Islet of Langerhans (tissue), 1 donor: ENCODE results near the gene BACH1.

Source experiments
- FAIRE-seq: peaks from one replicate; lab custom pipeline; 2011; peaks lifted over from hg19 to GRCh38; lab: Jason Lieb, UNC

Gene BACH1

GRCh38 chr21:29315131-29315749 is 16.5 kb downstream of the BACH1 start:
- no peak for FAIRE-seq

- no peak for FAIRE-seq
Observed at GRCh38 chr21:29316029-29316742, 17.5 kb downstream of the BACH1 start.

- no peak for FAIRE-seq
Observed at GRCh38 chr21:29316806-29317205, 18.1 kb downstream of the BACH1 start.

- no peak for FAIRE-seq
Observed at GRCh38 chr21:29318354-29318753, 19.6 kb downstream of the BACH1 start.

GRCh38 chr21:29320031-29320430 is 21.3 kb downstream of the BACH1 start:
- no peak for FAIRE-seq

GRCh38 chr21:29321217-29321616 is 22.5 kb downstream of the BACH1 start:
- no peak for FAIRE-seq

GRCh38 chr21:29321932-29322928 is 23.5 kb downstream of the BACH1 start:
- no peak for FAIRE-seq

- FAIRE-seq, result no peak
Observed at GRCh38 chr21:29323189-29323588, 24.5 kb downstream of the BACH1 start.

GRCh38 chr21:29326914-29327554 is 28.3 kb downstream of the BACH1 start:
- no peak for FAIRE-seq

GRCh38 chr21:29329406-29329805 is 30.7 kb downstream of the BACH1 start:
- no peak for FAIRE-seq

- FAIRE-seq, result peak; percentile 36
Observed at GRCh38 chr21:29330797-29331196, 32.1 kb downstream of the BACH1 start.

- no peak for FAIRE-seq
Observed at GRCh38 chr21:29332461-29333362, 34.0 kb downstream of the BACH1 start.

- no peak for FAIRE-seq
Observed at GRCh38 chr21:29333406-29333805, 34.7 kb downstream of the BACH1 start.

- no peak for FAIRE-seq
Observed at GRCh38 chr21:29334717-29335428, 36.2 kb downstream of the BACH1 start.

- FAIRE-seq, result no peak
Observed at GRCh38 chr21:29335720-29336119, 37.0 kb downstream of the BACH1 start.

GRCh38 chr21:29338256-29338655 is 39.5 kb downstream of the BACH1 start:
- no peak for FAIRE-seq

GRCh38 chr21:29340228-29340627 is 41.5 kb downstream of the BACH1 start:
- no peak for FAIRE-seq

- FAIRE-seq, result no peak
Observed at GRCh38 chr21:29342363-29342957, 43.7 kb downstream of the BACH1 start.

GRCh38 chr21:29343519-29343918 is 44.8 kb downstream of the BACH1 start:
- no peak for FAIRE-seq

GRCh38 chr21:29346281-29346680 is 47.6 kb downstream of the BACH1 start:
- no peak for FAIRE-seq
